MV-4-11 (cell line): ENCODE measurements around the gene MYRFL.

Experiments used
- DNase-seq: peaks from one replicate; lab custom pipeline; 2025; lab: John Stamatoyannopoulos, UW

The MYRFL gene

GRCh38 chr12:69898236-69898635 lies 73.2 kb downstream of the MYRFL start:
- no peak for DNase-seq

DNA sequence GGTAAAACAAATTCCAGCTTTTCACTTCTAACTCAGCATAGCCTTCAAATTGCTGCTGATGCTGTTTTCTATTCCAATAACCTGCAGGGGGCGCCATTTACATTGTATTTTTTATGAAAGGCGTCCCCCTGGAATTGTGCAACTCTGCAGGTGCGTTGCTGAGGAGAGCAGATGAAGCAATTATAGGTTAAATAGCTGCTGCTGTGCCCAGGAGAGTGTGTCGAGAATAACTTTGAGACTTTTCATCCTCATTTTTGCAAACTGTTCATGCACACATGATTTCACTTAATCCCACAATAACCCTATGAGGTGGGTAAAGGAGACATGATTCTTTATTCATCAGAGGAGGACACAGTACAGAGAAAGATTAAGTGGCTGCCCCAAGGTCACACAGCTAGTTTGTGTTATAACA lies 75.7 kb downstream of the MYRFL start:
- peak; percentile 42 for DNase-seq

DNA sequence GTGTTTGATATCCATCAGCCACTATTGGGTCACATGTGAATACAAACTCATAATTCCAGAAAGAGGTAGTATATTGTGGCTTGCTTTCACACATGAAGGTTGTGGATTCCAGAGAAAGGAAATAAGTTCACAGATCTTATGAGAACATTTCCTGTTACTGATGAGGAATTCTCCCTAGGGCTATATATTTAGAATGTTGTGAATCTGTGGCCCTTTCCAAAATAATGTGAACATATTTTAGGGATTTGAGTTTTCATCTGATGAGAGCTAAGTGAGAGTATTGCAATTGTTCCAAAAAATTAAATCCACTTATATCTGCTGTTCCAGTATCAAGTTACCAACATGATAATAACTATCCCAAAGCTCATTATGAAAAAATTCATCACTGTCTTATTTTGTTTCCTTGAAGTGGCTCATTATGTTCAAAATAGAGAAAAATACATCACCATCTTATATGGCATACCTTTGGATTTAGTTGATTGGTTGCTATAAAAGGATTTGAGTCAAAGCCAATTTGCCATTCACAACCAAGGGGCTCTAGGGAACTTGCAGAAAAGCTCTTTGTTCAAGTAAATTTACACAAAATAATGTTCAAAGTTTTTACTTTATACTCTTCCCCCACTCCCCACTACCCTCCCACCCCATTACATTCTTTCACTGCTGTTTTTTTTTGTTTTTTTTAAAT lies 76.3 kb downstream of the MYRFL start:
- DNase-seq = no peak

- DNase-seq = no peak
Measured at GRCh38 chr12:69903548-69903947, 78.5 kb downstream of the MYRFL start.

- DNase-seq = no peak
Measured at GRCh38 chr12:69904777-69905176, 79.8 kb downstream of the MYRFL start.

DNA sequence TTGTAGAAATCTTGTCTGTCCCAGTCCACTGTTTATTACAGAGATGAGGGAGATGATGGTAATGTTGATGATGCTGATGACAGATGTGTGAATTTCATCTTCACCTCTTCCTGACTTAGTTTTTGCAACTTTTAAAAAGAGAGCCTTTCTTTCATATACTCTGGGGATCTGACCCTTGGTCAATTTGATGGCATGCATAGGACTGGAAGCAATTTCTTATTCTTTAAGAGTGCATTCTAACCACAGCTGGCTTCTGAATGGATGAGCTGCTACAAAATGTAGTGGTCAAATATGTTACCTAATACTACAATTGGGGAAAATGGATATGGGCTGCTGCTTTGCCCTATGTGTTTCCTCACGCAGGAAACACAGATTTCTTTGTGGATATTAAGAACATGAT lies 80.8 kb downstream of the MYRFL start:
- no peak for DNase-seq

DNA sequence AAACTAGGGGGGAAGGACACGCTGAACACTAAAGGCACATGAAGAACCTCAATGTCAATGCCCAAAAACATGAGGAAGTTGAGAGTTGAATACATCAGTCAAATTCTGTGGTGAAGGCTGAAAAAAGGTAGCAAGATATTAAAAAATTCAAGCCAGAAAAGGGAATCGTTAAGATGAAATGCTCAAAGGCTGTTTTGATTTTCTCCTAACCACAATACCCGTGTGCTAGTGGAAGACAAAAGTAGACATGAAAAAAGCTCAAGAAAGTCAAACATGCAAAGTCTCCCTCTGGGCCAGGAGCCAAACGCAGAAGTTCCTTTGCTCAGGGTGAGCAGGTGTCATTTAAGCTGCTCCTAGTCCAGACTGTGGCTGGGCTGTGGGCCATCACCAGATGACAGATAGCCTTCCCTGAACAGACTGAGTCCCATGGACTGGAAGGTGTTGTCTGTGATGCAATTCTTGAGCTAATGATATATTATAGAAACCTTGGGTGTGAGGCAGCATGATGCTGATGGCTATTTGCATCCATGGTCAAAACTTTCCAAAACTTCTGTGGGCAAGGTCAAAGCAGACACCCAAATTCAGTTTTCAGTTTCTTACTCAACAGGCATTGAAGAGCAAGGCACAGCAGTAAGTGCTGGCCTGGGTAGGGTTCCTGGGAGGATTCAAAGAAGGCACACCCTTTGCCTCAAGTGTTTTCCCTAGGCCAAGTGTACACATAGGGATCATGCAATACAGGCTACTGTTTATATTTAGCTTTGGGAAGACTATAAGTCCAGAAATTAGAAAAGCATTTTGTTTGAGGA lies 81.6 kb downstream of the MYRFL start:
- no peak for DNase-seq

DNA sequence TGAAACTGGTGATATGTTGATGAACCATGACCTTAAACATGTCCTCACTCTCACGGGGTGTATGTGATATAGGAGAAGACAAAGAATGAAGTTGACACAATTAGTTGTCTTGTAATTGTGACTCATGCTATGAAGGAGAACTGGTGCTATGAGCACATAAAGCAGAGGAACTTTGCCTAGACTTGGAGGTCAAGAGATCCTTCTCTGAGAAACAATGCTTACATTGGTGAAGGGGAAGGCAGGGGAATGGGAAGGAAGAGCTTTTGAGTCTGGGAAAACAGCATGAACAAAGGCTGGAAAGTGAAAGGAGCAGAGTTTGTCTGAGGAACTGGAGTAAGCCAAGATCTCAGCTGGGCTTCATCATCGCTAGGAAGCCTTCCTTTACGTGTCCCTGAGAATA lies 83.2 kb downstream of the MYRFL start:
- DNase-seq = peak; percentile 15

GRCh38 chr12:69910694-69911093 lies 85.7 kb downstream of the MYRFL start:
- no peak for DNase-seq

DNA sequence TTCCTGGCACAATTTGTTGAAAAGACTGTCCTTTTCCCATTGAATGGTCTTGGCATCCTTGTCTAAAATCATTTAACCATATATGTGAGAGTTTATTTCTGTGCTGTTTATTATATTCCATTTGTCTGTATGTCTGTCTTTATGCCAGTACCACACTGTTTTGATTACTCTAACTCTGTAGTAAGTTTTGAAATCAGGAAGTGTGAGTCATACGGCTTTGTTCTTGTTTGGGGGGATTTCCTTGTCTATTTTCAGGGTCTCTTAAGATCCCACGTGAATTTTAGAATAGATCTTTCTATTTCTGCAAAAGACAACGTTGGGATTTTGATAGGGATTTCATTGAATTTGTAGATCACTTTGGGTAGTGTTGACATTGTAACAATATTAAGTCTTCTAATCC lies 88.5 kb downstream of the MYRFL start:
- DNase-seq = no peak

DNA sequence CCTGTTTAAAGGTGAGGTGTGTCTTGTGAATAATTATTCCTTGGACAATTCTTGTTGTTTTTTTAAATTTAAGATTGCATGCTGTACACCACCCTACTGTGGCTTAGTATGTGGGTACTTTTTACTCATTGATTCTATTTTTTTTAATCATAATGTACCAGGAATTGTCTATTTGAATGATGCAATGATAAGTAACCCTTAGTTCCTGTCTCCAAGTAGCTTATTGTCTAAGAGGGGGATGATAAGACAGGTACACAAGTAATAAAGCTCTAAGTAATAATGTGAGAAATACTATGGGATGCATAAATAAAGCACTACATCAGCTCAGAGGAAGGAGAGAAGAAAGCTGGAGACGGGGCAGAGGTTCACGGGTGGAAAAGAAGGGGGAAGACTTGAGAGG lies 90.9 kb downstream of the MYRFL start:
- DNase-seq = no peak

DNA sequence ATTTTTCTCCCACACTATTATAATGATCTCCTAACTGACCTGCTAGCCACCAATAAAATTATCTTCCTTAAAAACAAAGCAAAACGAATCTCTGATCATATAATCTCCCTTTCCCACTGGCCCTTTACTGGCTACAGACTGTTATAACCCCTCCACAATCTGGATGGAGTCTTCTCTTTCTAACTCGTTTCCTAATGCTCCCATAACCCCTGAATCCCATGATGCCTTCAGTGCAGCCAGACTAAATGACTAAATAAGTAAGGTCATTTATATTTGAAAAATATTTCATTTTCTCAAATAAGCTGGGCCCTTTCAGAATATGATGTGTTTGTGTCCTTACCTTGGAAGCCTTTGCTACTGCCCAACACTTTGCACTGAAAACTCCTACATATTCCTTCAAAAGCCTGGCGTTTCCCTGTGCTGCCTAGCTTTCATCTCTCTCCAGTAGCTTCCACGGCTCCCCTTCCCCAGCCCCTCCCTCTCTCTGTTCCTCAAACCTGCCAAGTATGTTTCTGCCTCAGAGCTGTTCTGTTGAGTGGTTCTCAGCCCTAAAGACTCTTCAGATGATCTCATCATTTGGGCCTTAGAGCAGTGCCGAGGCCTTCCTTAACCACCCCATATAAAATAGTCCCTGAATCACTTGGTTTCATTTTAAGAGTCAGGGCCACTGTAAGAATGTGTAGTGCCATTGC lies 91.7 kb downstream of the MYRFL start:
- no peak for DNase-seq

DNA sequence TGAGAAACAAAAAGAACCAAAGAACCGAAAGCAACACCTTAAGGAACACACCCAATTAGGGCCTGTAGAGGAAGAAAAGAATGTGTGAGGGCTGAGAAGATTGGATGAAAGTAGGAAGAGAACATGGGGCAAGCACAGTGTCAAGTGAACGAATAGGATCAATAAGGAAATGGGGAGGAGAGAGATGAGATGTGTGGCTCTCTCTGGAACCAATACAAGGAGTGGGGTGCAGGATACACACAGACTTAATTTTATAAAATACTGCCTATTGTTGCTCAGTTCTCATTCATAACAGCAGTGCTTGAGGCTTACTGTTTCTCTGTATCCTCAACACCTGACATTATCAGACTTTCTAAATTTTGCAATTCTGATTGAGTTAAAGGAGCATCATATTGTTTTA lies 93.3 kb downstream of the MYRFL start:
- DNase-seq = no peak

DNA sequence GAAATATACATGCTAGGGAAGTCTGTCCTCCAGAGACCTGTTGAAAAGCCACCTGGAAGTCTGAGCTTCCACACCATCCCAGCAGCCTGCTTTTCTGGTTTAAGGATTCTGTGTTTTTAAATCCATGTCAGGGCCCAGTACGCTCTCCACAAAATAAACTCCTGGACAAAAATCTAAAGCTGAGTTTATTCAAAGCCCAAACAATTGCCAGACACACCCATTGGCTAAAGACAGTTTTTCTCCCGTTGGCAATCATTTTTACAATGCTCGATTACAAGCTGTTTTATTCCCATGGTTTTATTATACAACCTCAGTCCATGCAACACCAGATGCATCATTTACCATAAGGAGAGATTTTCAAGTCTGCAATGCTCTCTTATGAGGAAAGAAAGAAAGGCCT lies 94.5 kb downstream of the MYRFL start:
- no peak for DNase-seq

GRCh38 chr12:69921831-69922230 lies 96.8 kb downstream of the MYRFL start:
- DNase-seq = no peak

GRCh38 chr12:69922999-69923398 lies 98.0 kb downstream of the MYRFL start:
- DNase-seq = peak; percentile 35

GRCh38 chr12:69925291-69925690 lies 100.3 kb downstream of the MYRFL start:
- DNase-seq = no peak

DNA sequence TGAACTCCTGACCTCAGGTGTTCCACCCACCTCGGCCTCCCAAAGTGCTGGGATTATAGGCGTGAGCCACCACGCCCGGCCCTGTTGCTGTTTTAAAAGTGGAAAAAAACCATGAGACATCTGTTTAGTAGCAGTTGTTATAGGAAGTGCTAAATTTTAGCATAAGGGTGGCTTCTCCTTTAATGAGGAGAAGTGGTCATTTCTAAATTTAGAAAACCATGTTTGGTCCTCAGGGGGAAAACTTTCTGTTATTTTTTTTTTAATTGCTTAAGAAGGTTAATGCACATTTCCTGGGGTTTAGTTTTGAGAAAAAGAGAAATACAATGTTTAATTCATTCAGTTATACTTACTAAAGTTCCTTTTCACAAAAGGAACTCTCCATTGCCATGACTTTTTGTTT lies 102.1 kb downstream of the MYRFL start:
- peak; percentile 85 for DNase-seq

GRCh38 chr12:69929125-69929524 lies 104.1 kb downstream of the MYRFL start:
- DNase-seq = no peak

GRCh38 chr12:69929531-69929930 lies 104.5 kb downstream of the MYRFL start:
- DNase-seq = no peak

GRCh38 chr12:69931569-69931968 lies 106.5 kb downstream of the MYRFL start:
- DNase-seq = no peak

GRCh38 chr12:69932154-69932553 lies 107.1 kb downstream of the MYRFL start:
- DNase-seq = no peak
